ENCODE results near the gene ARHGAP27.
"Not testable (repeated sequence)": the region's sequence is repeated elsewhere in the genome, so short reads cannot be mapped to it uniquely, and the experiment has no call there.

ARHGAP27 gene

GRCh38 chr17:45432405-45433158, at the start of gene ARHGAP27:
ARHGAP27 (minus strand) TSS chr17:45432870; CDS start chr17:45430279, 2,591 bp downstream.
- no peak for DNase-seq

- DNase-seq = not testable (repeated sequence)
Observed at GRCh38 chr17:45482317-45482716, 49.6 kb upstream of the ARHGAP27 start.

- not testable (repeated sequence) for DNase-seq
Observed at GRCh38 chr17:45475436-45475835, 42.8 kb upstream of the ARHGAP27 start.

- not testable (repeated sequence) for DNase-seq
Observed at GRCh38 chr17:45472249-45472648, 39.6 kb upstream of the ARHGAP27 start.

GRCh38 chr17:45469204-45469563, 36.5 kb upstream of the ARHGAP27 start:
- DNase-seq = not testable (repeated sequence)

- not testable (repeated sequence) for DNase-seq
Observed at GRCh38 chr17:45468293-45469203, 35.9 kb upstream of the ARHGAP27 start.

GRCh38 chr17:45461524-45462327, 29.1 kb upstream of the ARHGAP27 start:
- peak; percentile 29 for DNase-seq

GRCh38 chr17:45460422-45460821, 27.8 kb upstream of the ARHGAP27 start:
- not testable (repeated sequence) for DNase-seq

- not testable (repeated sequence) for DNase-seq
Observed at GRCh38 chr17:45454341-45454740, 21.7 kb upstream of the ARHGAP27 start.

- not testable (repeated sequence) for DNase-seq
Observed at GRCh38 chr17:45453731-45454130, 21.1 kb upstream of the ARHGAP27 start.

- not testable (repeated sequence) for DNase-seq
Observed at GRCh38 chr17:45453225-45453534, 20.5 kb upstream of the ARHGAP27 start.

- DNase-seq = not testable (repeated sequence)
Observed at GRCh38 chr17:45452329-45453224, 19.9 kb upstream of the ARHGAP27 start.

- not testable (repeated sequence) for DNase-seq
Observed at GRCh38 chr17:45451660-45452059, 19.0 kb upstream of the ARHGAP27 start.

- DNase-seq = no peak
Observed at GRCh38 chr17:45451131-45451530, 18.5 kb upstream of the ARHGAP27 start.

GRCh38 chr17:45449708-45450329, 17.1 kb upstream of the ARHGAP27 start:
- not testable (repeated sequence) for DNase-seq

GRCh38 chr17:45449260-45449659, 16.6 kb upstream of the ARHGAP27 start:
- not testable (repeated sequence) for DNase-seq

GRCh38 chr17:45448483-45448882, 15.8 kb upstream of the ARHGAP27 start:
- DNase-seq = not testable (repeated sequence)

GRCh38 chr17:45448066-45448465, 15.4 kb upstream of the ARHGAP27 start:
- DNase-seq = not testable (repeated sequence)

- DNase-seq = not testable (repeated sequence)
Observed at GRCh38 chr17:45447650-45448049, 15.0 kb upstream of the ARHGAP27 start.

GRCh38 chr17:45446872-45447625, 14.4 kb upstream of the ARHGAP27 start:
- DNase-seq = not testable (repeated sequence)

All from NCI-H2171 (cell line).